Breast epithelium (tissue), 3 donors: ENCODE measurements around the gene SERINC5.

ENCODE experiments used
- POLR2A ChIP-seq: fragments of 450-650 bp; IDR thresholded peaks from one replicate; pipeline ENCODE4 v1.6.1; 2016; ENCODE audit warnings: antibody characterized with exemption, mild to moderate bottlenecking, moderate library complexity
- POLR2AphosphoS5 ChIP-seq, 3 donors: sonication (generic); formaldehyde crosslinking; IDR thresholded peaks; one replicate each; pipeline ENCODE4 v1.6.1; 2017; ENCODE audit warnings: antibody characterized with exemption in 3 of 3
- TF ChIP-seq, protein P1 (sequence below), 3 donors: fragments of 450-650 bp; IDR thresholded peaks; one replicate each; pipeline ENCODE4 v1.5.1; 2016 to 2017; ENCODE audit warnings: antibody characterized with exemption in 3 of 3, mild to moderate bottlenecking in 3 of 3, moderate library complexity in 3 of 3

DNA sequence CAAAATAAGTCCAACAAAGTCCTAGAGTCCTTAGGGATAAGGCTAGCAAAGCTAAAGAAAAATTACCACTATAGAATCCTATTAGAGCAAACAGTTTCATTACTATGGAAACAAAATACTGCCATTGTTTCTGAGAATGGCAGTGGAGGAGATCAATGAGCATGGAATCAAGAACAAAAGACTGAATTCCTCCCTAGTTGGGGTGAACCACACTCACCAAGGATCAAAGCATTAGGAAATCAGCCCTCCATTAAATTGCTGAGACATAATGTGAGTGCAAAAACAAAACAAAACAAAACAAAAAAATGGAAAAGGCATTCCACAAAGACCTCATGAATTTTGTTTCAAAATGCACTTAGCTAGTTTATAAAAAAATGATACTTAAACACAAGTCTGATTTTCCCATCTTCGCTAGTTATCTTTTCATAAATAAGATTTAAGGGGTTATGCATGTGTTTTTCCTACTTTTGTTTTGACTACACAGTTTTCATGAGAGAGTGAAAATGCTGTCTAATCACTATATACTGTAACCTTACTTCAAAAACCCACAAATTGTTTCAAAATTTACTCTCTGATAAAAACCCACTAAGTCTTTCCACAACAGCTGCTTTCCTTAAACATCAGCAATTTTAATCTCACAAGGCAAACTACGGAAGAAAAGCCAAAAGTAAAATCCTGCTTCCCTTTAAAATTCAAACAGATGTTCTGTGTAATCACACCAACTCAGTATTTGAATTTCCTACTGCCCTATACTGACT lies 9.7 kb downstream of the SERINC5 start:
- TF ChIP-seq, protein P1, sequence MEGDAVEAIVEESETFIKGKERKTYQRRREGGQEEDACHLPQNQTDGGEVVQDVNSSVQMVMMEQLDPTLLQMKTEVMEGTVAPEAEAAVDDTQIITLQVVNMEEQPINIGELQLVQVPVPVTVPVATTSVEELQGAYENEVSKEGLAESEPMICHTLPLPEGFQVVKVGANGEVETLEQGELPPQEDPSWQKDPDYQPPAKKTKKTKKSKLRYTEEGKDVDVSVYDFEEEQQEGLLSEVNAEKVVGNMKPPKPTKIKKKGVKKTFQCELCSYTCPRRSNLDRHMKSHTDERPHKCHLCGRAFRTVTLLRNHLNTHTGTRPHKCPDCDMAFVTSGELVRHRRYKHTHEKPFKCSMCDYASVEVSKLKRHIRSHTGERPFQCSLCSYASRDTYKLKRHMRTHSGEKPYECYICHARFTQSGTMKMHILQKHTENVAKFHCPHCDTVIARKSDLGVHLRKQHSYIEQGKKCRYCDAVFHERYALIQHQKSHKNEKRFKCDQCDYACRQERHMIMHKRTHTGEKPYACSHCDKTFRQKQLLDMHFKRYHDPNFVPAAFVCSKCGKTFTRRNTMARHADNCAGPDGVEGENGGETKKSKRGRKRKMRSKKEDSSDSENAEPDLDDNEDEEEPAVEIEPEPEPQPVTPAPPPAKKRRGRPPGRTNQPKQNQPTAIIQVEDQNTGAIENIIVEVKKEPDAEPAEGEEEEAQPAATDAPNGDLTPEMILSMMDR (IDR thresholded peaks at IDR 0.05): no peak
- TF ChIP-seq POLR2A (no peak), POLR2AphosphoS5 (IDR thresholded peaks at IDR 0.05) (no peak)
